PC-9 (cell line): ENCODE data around the gene ODC1. TPM values are rescaled to one million over a fixed set of nuclear protein-coding genes. Genes with fewer than 3 reads are reported as not detected.

Source experiments
- BruUV-seq: library from RNA; stranded (reverse); fragments of 400-500 nt; replicated peaks from 2 replicates; lab custom pipeline; 2021; lab: Mats Ljungman, UMichigan
- CTCF ChIA-PET: fragments of 300-600 bp; sonication (Branson Sonifier 250); formaldehyde crosslinking; loops from one replicate; lab custom pipeline; 2022; ENCODE audit warnings: antibody characterized with exemption; lab: Charles Lee
- POLR2A ChIA-PET: fragments of 300-600 bp; sonication (Branson Sonifier 250); formaldehyde crosslinking; loops from one replicate; lab custom pipeline; 2022; ENCODE audit warnings: antibody characterized with exemption; ENCODE audit not compliant: unreplicated experiment; lab: Charles Lee
- DNase-seq, 2 experiments: peaks; one replicate each; pipeline versions ENCODE4 v3.0.0 to v3.0.0-alpha.2; 2015 to 2022; ENCODE audit warnings: mixed read lengths in 1 of 2
- H2AFZ ChIP-seq: fragments of 200-600 bp; sonication (generic); 2 replicates; pipeline ENCODE4 v1.8.1; 2017; ENCODE audit warnings: antibody characterized with exemption
- H3F3A ChIP-seq: fragments of 200-600 bp; sonication (generic); 2 replicates; pipeline ENCODE4 v1.8.1; 2017; ENCODE audit warnings: antibody characterized with exemption, mild to moderate bottlenecking, low read depth; ENCODE audit not compliant: insufficient read depth
- H3K27ac ChIP-seq: fragments of 200-600 bp; sonication (generic); 2 replicates; pipeline ENCODE4 v1.6.1; 2016; ENCODE audit warnings: mixed run types
- H3K27me3 ChIP-seq: fragments of 200-600 bp; sonication (generic); 2 replicates; pipeline ENCODE4 v1.6.1; 2016; ENCODE audit warnings: low read depth, mixed run types; ENCODE audit not compliant: insufficient read depth
- H3K36me3 ChIP-seq: fragments of 200-600 bp; sonication (generic); 2 replicates; pipeline ENCODE4 v1.6.1; 2016; ENCODE audit warnings: low read depth, mixed run types
- H3K4me1 ChIP-seq: fragments of 200-600 bp; sonication (generic); replicated peaks from 2 replicates; pipeline ENCODE4 v1.6.1; 2016; ENCODE audit warnings: mixed run types; ENCODE audit not compliant: insufficient read depth
- H3K4me2 ChIP-seq: fragments of 200-600 bp; sonication (generic); 2 replicates; pipeline ENCODE4 v1.6.1; 2017; ENCODE audit warnings: mixed run types
- H3K4me3 ChIP-seq: fragments of 200-600 bp; sonication (generic); 2 replicates; pipeline ENCODE4 v1.6.1; 2016; ENCODE audit warnings: mixed run types
- H3K79me2 ChIP-seq: fragments of 200-600 bp; sonication (generic); 2 replicates; pipeline ENCODE4 v1.6.1; 2017; ENCODE audit warnings: low read depth, mixed run types
- H3K9me2 ChIP-seq: fragments of 200-600 bp; sonication (generic); 2 replicates; pipeline ENCODE4 v1.8.1; 2017; ENCODE audit warnings: mild to moderate bottlenecking; ENCODE audit not compliant: insufficient read depth
- H3K9me3 ChIP-seq: fragments of 200-600 bp; sonication (generic); 2 replicates; pipeline ENCODE4 v1.8.1; 2016; ENCODE audit warnings: low read depth; ENCODE audit not compliant: insufficient read depth
- H4K20me1 ChIP-seq: fragments of 200-600 bp; sonication (generic); 2 replicates; pipeline ENCODE4 v1.8.1; 2017; ENCODE audit not compliant: insufficient read depth
- CTCF ChIP-seq: fragments of 200-600 bp; sonication (generic); conservative IDR thresholded peaks from 2 replicates; pipeline ENCODE4 v1.6.1; 2017; ENCODE audit warnings: mixed run types, antibody characterized with exemption, mild to moderate bottlenecking, moderate library complexity
- EZH2 ChIP-seq: fragments of 200-600 bp; sonication (generic); IDR thresholded peaks from 2 replicates; pipeline ENCODE4 v1.8.0; 2017; ENCODE audit warnings: antibody characterized with exemption, low read depth
- intact Hi-C: fragments of 100-400 bp; cut with micrococcal nuclease; formaldehyde crosslinking; loops from one replicate; pipeline ENCODE4 v1.10.0; 2022; ENCODE audit not compliant: unreplicated experiment
- total RNA-seq: library from RNA; stranded (reverse); gene quantifications from 2 replicates; pipeline ENCODE4 v1.2.3, GENCODE V29; 2021

The ODC1 gene
- total RNA-seq, 1 experiment from 2014 or later = 40.5 TPM

- no peak overlapping the region for H2AFZ ChIP-seq
- H3K36me3 ChIP-seq = peaks cover 6% of the 10 kb centered on the region; the same call in 1 of the 2 replicates
- intact Hi-C loops = no loop called here
- TF ChIP-seq CTCF = no peak
- TF ChIP-seq EZH2 = no peak
- no peak overlapping the region for H3K4me2 ChIP-seq
- ChIA-PET POLR2A (no interaction called here), CTCF (no interaction called here)
- no peaks in the 10 kb centered on the region for H3K9me2 ChIP-seq
- no peaks in the 10 kb centered on the region for H3K9me3 ChIP-seq
- no peak for DNase-seq
- peaks cover 30% of the 10 kb centered on the region for H3F3A ChIP-seq
- no peak overlapping the region for H3K27ac ChIP-seq
- peaks cover 14% of the 10 kb centered on the region for H4K20me1 ChIP-seq
- no peak overlapping the region for H3K4me3 ChIP-seq
- no TSS peak for BruUV-seq
- no peaks in the 10 kb centered on the region for H3K27me3 ChIP-seq
- peaks cover 45% of the 10 kb centered on the region for H3K79me2 ChIP-seq
- peaks cover 25% of the 10 kb centered on the region for H3K4me1 ChIP-seq
Observed at GRCh38 chr2:10414591-10414990, 33.5 kb downstream of the ODC1 start.

GRCh38 chr2:10413991-10414451, 34.1 kb downstream of the ODC1 start:
- no TSS peak for BruUV-seq
- Histone ChIP-seq H3K9me2 (no peaks in the 10 kb centered on the region), H3K4me3 (no peak overlapping the region), H3K79me2 (peaks cover 49% of the 10 kb centered on the region), H3K27ac (peak overlapping the region; percentile 24), H3K9me3 (no peaks in the 10 kb centered on the region), H2AFZ (no peak overlapping the region), H3K4me2 (peak overlapping the region; percentile 20), H3F3A (peaks cover 30% of the 10 kb centered on the region), H3K36me3 (peaks cover 6% of the 10 kb centered on the region; the same call in 1 of the 2 replicates), H3K27me3 (no peaks in the 10 kb centered on the region), H3K4me1 (peaks cover 31% of the 10 kb centered on the region), H4K20me1 (peaks cover 14% of the 10 kb centered on the region)
- intact Hi-C loops = no loop called here
- peak; percentile 75 for DNase-seq
- TF ChIP-seq CTCF = no peak
- no peak for TF ChIP-seq EZH2
- ChIA-PET CTCF (no interaction called here), POLR2A (interaction anchor here (0.6 kb wide), 1 partner anchor 178 kb away, joined by 5 read pairs; no protein-coding TSS in a partner anchor)

GRCh38 chr2:10413503-10413902, 34.6 kb downstream of the ODC1 start:
- intact Hi-C loops = no loop called here
- Histone ChIP-seq H3K9me2 (no peaks in the 10 kb centered on the region), H3K36me3 (peaks cover 6% of the 10 kb centered on the region; the same call in 1 of the 2 replicates), H3K79me2 (peaks cover 54% of the 10 kb centered on the region), H2AFZ (no peak overlapping the region), H3K4me3 (no peak overlapping the region), H3K4me2 (peak overlapping the region; percentile 20; the same call in 1 of the 2 replicates), H3K9me3 (no peaks in the 10 kb centered on the region), H3F3A (peaks cover 36% of the 10 kb centered on the region), H3K4me1 (peaks cover 36% of the 10 kb centered on the region), H4K20me1 (peaks cover 14% of the 10 kb centered on the region), H3K27me3 (no peaks in the 10 kb centered on the region), H3K27ac (peak overlapping the region; percentile 24)
- CTCF ChIA-PET = no interaction called here
- POLR2A ChIA-PET = interaction anchor here (0.6 kb wide), 1 partner anchor 177 kb away, joined by 5 read pairs; no protein-coding TSS in a partner anchor
- no peak for TF ChIP-seq EZH2
- TF ChIP-seq CTCF = no peak
- BruUV-seq = no TSS peak
- DNase-seq = peak in 1 of 2 experiments; percentile 60
